Right hindlimb (tissue), 1 donor: ENCODE measurements around the gene ACTN3.
"Not testable (repeated sequence)": the region's sequence is repeated elsewhere in the genome, so short reads cannot be mapped to it uniquely, and the experiment has no call there.

ENCODE experiments used
- DNase-seq: peaks from one replicate; pipeline ENCODE4 v3.0.0-alpha.2; 2018

ACTN3 gene

GRCh38 chr11:66566221-66566620 lies 19.5 kb downstream of the ACTN3 start:
- no peak for DNase-seq

GRCh38 chr11:66567787-66568123 lies 21.1 kb downstream of the ACTN3 start:
- no peak for DNase-seq

GRCh38 chr11:66568124-66568916 lies 21.6 kb downstream of the ACTN3 start, which contains the start of gene CTSF:
Gene CTSF, minus strand, starts transcription at chr11:66568606. Its CDS starts 120 bp downstream, at chr11:66568486.
- DNase-seq, result peak; percentile 84

- no peak for DNase-seq
Measured at GRCh38 chr11:66569076-66569475, 22.4 kb downstream of the ACTN3 start.

GRCh38 chr11:66570079-66570849 lies 23.6 kb downstream of the ACTN3 start:
- DNase-seq, result no peak

GRCh38 chr11:66570850-66571180 lies 24.1 kb downstream of the ACTN3 start:
- DNase-seq, result no peak

- DNase-seq, result peak; percentile 81
Measured at GRCh38 chr11:66579017-66579606, 32.4 kb downstream of the ACTN3 start.

GRCh38 chr11:66580803-66581202 lies 34.1 kb downstream of the ACTN3 start:
- no peak for DNase-seq

- DNase-seq, result no peak
Measured at GRCh38 chr11:66581261-66581660, 34.6 kb downstream of the ACTN3 start.

GRCh38 chr11:66582565-66583147 lies 36.0 kb downstream of the ACTN3 start:
- DNase-seq, result not testable (repeated sequence)

- not testable (repeated sequence) for DNase-seq
Measured at GRCh38 chr11:66585447-66585846, 38.7 kb downstream of the ACTN3 start.

- no peak for DNase-seq
Measured at GRCh38 chr11:66586136-66586535, 39.4 kb downstream of the ACTN3 start.

- DNase-seq, result not testable (repeated sequence)
Measured at GRCh38 chr11:66589315-66589714, 42.6 kb downstream of the ACTN3 start.

GRCh38 chr11:66589996-66590675 lies 43.4 kb downstream of the ACTN3 start:
- no peak for DNase-seq

- DNase-seq, result no peak
Measured at GRCh38 chr11:66591175-66591574, 44.5 kb downstream of the ACTN3 start.

GRCh38 chr11:66592457-66593302 lies 46.0 kb downstream of the ACTN3 start, which contains the start of the genes CCDC87 and CCS:
Gene CCDC87, minus strand, starts transcription at chr11:66593063. Its CDS starts 48 bp downstream, at chr11:66593015.
Gene CCS, plus strand, starts transcription at chr11:66593185. Its CDS starts 77 bp downstream, at chr11:66593262.
- peak; percentile 97 for DNase-seq

GRCh38 chr11:66593303-66593635 lies 46.6 kb downstream of the ACTN3 start:
- no peak for DNase-seq

GRCh38 chr11:66593650-66594049 lies 46.9 kb downstream of the ACTN3 start:
- no peak for DNase-seq

GRCh38 chr11:66595245-66595904 lies 48.7 kb downstream of the ACTN3 start:
- DNase-seq, result peak; percentile 37

- DNase-seq, result no peak
Measured at GRCh38 chr11:66598993-66599392, 52.3 kb downstream of the ACTN3 start.

- DNase-seq, result no peak
Measured at GRCh38 chr11:66600219-66600618, 53.5 kb downstream of the ACTN3 start.
